Loucy (cell line): Measurements from ENCODE around the gene RTEL1.

Experiments
- H2AFZ ChIP-seq: fragments of 200-600 bp; sonication (generic); 2 replicates; pipeline ENCODE4 v1.6.0; 2016; ENCODE audit warnings: antibody characterized with exemption, mild to moderate bottlenecking, low read length, moderate library complexity
- H3F3A ChIP-seq: fragments of 200-600 bp; 2 replicates; pipeline ENCODE4 v1.6.0; 2016; ENCODE audit warnings: antibody characterized with exemption, low read depth, mild to moderate bottlenecking
- H3K27me3 ChIP-seq: fragments of 200-600 bp; sonication (generic); 2 replicates; pipeline ENCODE4 v1.6.1; 2014; ENCODE audit warnings: low read length, mild to moderate bottlenecking; ENCODE audit not compliant: insufficient read depth, poor library complexity, severe bottlenecking
- H3K36me3 ChIP-seq: fragments of 200-600 bp; sonication (generic); 2 replicates; pipeline ENCODE4 v1.6.1; 2016; ENCODE audit warnings: low read length; ENCODE audit not compliant: insufficient read depth
- H3K4me1 ChIP-seq: fragments of 200-600 bp; sonication (generic); 2 replicates; pipeline ENCODE4 v1.5.1; 2014; ENCODE audit warnings: low read length, mild to moderate bottlenecking; ENCODE audit not compliant: insufficient read depth, poor library complexity, severe bottlenecking
- H3K4me2 ChIP-seq: fragments of 200-600 bp; sonication (generic); 2 replicates; pipeline ENCODE4 v1.6.0; 2014; ENCODE audit warnings: antibody characterized with exemption, low read length, low read depth, mild to moderate bottlenecking; ENCODE audit not compliant: poor library complexity, severe bottlenecking
- H3K4me3 ChIP-seq: fragments of 200-600 bp; sonication (generic); 2 replicates; pipeline ENCODE4 v1.5.1; 2014; ENCODE audit warnings: low read length, mild to moderate bottlenecking, mixed read lengths; ENCODE audit not compliant: poor library complexity, severe bottlenecking
- H3K79me2 ChIP-seq: fragments of 200-600 bp; sonication (generic); 2 replicates; pipeline ENCODE4 v1.6.1; 2014; ENCODE audit warnings: low read length; ENCODE audit not compliant: insufficient read depth
- H3K9ac ChIP-seq: fragments of 200-600 bp; sonication (generic); 2 replicates; pipeline ENCODE4 v1.6.0; 2014; ENCODE audit warnings: mild to moderate bottlenecking, low read depth, low read length, moderate library complexity; ENCODE audit not compliant: poor library complexity, severe bottlenecking
- H3K9me2 ChIP-seq: fragments of 200-600 bp; sonication (generic); replicated peaks from 2 replicates; pipeline ENCODE4 v1.6.1; 2016; ENCODE audit warnings: low read depth, low read length, mixed read lengths
- H3K9me3 ChIP-seq: fragments of 200-600 bp; sonication (generic); 2 replicates; pipeline ENCODE4 v1.6.1; 2014; ENCODE audit warnings: mild to moderate bottlenecking, antibody characterized with exemption, low read length, low read depth; ENCODE audit not compliant: insufficient read depth
- H4K20me1 ChIP-seq: fragments of 200-600 bp; sonication (generic); 2 replicates; pipeline ENCODE4 v1.6.0; 2014; ENCODE audit warnings: antibody characterized with exemption, low read length, mild to moderate bottlenecking; ENCODE audit not compliant: insufficient read depth, poor library complexity, severe bottlenecking
- EZH2phosphoT487 ChIP-seq: fragments of 200-600 bp; IDR thresholded peaks from 2 replicates; pipeline ENCODE4 v1.6.1; 2018; ENCODE audit warnings: antibody characterized with exemption, mild to moderate bottlenecking, moderate library complexity, borderline replicate concordance
- TF ChIP-seq, protein P1 (sequence below): fragments of 200-600 bp; sonication (generic); conservative IDR thresholded peaks from 2 replicates; pipeline ENCODE4 v1.5.1; 2014; ENCODE audit warnings: mild to moderate bottlenecking, antibody characterized with exemption, low read length

The RTEL1 gene

DNA sequence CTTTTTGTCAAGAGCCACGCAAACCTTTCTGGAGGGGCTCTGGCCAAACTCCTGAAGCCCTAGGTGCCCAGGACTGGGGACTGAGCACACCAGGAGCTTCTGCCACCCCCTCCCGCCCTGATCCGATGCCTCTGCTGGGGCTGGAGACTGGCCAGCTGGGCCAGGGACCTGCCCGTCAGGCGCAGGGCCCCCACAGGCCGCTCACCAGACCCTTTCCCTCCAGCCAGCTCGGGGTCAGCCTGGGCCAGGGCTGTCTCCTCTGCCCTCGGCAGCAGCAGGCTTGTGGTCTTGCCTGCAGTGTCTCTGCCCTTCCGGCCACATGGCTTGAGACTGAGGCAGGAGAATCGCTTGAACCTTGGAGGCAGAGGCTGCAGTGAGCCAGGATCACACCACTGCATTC is 14.6 kb downstream of the RTEL1 start:
- Histone ChIP-seq H3K27me3 (no peaks in the 10 kb centered on the region), H3F3A (no peaks in the 10 kb centered on the region), H2AFZ (no peak overlapping the region), H3K9me2 (no peaks in the 10 kb centered on the region), H3K4me2 (no peak overlapping the region), H3K9me3 (no peaks in the 10 kb centered on the region), H3K36me3 (peaks cover 16% of the 10 kb centered on the region; the same call in 1 of the 2 replicates), H3K4me1 (no peaks in the 10 kb centered on the region), H3K4me3 (no peak overlapping the region), H4K20me1 (no peaks in the 10 kb centered on the region), H3K9ac (no peak overlapping the region), H3K79me2 (no peaks in the 10 kb centered on the region)
- TF ChIP-seq EZH2phosphoT487 = no peak
- TF ChIP-seq, protein P1, sequence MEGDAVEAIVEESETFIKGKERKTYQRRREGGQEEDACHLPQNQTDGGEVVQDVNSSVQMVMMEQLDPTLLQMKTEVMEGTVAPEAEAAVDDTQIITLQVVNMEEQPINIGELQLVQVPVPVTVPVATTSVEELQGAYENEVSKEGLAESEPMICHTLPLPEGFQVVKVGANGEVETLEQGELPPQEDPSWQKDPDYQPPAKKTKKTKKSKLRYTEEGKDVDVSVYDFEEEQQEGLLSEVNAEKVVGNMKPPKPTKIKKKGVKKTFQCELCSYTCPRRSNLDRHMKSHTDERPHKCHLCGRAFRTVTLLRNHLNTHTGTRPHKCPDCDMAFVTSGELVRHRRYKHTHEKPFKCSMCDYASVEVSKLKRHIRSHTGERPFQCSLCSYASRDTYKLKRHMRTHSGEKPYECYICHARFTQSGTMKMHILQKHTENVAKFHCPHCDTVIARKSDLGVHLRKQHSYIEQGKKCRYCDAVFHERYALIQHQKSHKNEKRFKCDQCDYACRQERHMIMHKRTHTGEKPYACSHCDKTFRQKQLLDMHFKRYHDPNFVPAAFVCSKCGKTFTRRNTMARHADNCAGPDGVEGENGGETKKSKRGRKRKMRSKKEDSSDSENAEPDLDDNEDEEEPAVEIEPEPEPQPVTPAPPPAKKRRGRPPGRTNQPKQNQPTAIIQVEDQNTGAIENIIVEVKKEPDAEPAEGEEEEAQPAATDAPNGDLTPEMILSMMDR = no peak

DNA sequence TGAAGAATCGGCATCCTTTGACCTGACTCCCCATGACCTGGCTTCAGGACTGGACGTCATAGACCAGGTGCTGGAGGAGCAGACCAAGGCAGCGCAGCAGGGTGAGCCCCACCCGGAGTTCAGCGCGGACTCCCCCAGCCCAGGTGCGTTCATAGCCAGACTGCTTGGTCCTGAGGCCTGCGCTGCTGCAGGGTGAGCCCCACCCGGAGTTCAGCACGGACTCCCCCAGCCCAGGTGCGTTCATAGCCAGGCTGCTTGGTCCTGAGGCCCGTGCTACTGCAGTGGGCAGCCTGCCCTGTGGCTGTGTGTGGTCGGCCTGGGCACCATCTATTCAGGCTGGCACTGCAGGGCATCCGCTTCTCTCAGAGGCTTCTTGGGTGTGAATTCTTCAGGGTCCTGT is 15.8 kb downstream of the RTEL1 start:
- Histone ChIP-seq H3F3A (no peaks in the 10 kb centered on the region), H3K4me2 (no peak overlapping the region), H3K79me2 (no peaks in the 10 kb centered on the region), H3K9me2 (no peaks in the 10 kb centered on the region), H3K36me3 (peaks cover 5% of the 10 kb centered on the region; the same call in 1 of the 2 replicates), H2AFZ (no peak overlapping the region), H3K4me1 (no peaks in the 10 kb centered on the region), H3K9ac (no peak overlapping the region), H3K27me3 (no peaks in the 10 kb centered on the region), H3K4me3 (no peak overlapping the region), H4K20me1 (no peaks in the 10 kb centered on the region), H3K9me3 (no peaks in the 10 kb centered on the region)
- TF ChIP-seq EZH2phosphoT487 = no peak
- TF ChIP-seq, protein P1 = no peak

DNA sequence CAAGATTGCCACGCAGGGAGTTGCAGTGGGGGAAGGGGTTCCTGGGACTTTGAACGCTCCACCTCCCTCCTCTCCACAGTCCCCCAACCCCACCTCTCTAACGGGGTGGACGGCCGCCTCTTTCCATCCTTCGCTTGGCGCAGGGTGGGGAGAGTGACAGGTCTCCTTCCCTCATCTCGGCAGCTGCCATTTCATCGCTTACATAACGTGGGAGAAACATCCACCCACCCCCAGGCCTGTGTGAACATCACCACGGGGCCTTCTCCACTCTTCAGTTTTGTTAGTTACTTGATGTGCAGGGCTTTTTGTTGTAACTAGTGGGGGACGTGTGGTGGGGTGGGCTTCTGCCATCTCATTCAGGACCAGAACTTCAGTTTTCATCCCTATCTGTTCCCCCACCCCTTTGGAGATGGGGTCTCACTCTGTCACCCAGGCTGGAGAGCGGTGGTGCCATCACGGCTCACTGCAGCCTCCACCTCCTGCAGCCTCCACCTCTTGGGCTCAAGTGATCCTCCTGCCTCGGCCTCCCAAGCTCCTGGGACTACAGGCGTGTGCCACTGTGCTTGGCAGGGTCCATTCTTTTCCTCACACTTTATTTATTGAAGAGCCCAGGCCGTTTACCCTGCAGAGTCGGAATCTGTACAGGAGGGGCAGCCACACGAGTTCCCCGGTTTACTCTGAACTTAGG is 17.7 kb downstream of the RTEL1 start:
- H2AFZ ChIP-seq = no peak overlapping the region
- H4K20me1 ChIP-seq = no peaks in the 10 kb centered on the region
- H3K4me2 ChIP-seq = no peak overlapping the region
- no peaks in the 10 kb centered on the region for H3K9me2 ChIP-seq
- H3K4me1 ChIP-seq = no peaks in the 10 kb centered on the region
- H3K9me3 ChIP-seq = no peaks in the 10 kb centered on the region
- no peaks in the 10 kb centered on the region for H3K79me2 ChIP-seq
- H3F3A ChIP-seq = no peaks in the 10 kb centered on the region
- H3K27me3 ChIP-seq = no peaks in the 10 kb centered on the region
- H3K36me3 ChIP-seq = peaks cover 4% of the 10 kb centered on the region; the same call in 1 of the 2 replicates
- TF ChIP-seq, protein P1 = no peak
- TF ChIP-seq EZH2phosphoT487 = no peak
- H3K4me3 ChIP-seq = no peak overlapping the region
- H3K9ac ChIP-seq = no peak overlapping the region
